Nucleus accumbens (tissue), 56 donors: ENCODE measurements around the gene IGFBP5.

Experiments used
- DNase-seq, 56 donors: peaks; one replicate each; lab custom pipeline; 2025; lab: John Stamatoyannopoulos, UW

Gene IGFBP5

DNA sequence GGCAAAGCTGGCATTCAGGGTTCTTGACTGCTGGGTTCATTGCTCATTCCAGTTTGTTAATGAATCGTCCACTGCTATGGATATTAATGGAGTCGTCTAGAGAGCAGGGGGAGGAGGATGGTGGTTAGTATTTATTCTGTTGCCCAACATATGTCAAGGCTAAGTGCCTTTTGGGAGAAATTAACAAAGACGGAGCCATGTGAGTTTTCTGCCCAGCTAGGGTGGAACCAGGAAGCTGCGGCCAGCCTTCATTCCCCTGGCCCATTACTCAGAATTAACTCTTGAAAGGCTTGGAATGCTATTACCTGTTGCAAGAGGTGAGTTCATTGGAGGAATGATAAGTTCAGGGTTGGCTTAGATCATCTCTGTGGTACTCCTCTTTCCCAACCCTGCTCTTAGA is 42.8 kb downstream of the IGFBP5 start:
- DNase-seq: no peak

DNA sequence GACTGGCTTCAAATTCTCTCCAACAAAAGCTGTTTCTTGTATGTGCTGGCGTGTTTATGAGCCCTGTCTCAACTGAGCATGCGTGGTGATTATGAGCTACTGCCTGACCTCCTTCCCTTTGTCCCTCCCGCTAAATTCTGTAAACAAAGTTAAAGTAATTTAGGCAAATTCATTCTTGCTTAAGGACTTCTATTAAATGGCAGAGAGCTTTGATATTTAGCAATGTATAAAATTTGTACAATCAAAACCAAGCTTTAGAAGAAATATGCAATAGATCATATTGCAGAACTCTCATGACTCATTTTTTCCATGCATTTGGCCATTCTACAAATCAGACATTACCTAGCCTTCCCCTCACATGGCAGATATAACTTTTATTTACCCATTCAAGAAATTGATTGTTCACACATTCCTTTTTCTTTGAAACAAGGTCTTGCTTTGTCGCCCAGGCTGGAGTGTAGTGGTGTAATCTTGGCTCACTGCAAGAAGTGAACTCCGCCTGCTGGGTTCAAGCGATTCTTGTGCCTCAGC is 43.9 kb downstream of the IGFBP5 start:
- DNase-seq: no peak

DNA sequence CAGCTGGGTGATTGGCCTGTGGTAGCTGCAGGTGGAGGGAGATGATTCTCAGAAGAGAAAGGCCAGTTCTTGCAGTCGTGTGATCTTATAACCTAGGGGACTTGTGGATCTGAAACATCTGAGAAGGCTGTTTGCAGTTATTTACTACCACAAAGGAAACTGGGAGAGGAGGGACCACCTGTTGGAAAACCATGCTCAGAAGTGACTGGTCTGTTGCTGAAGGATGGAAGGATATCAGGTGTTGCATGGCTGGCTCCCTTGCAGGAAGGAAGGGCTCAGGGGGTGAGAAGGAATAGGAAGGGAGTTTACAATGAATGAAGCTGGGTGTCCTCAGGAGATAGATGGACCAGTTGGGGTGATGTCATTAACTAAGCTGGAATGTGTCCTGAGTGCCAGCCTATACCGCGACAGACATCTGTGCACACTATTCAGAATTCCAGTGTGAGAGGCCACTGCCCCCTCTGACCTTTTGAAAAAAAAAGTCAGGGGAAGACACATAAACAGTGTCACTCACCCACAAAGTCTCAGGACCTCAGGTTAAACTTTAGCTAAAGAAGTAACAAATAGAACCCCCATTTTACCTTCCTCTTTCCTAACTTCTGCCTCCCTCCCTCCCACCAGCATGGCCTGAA is 44.6 kb downstream of the IGFBP5 start:
- no peak for DNase-seq

DNA sequence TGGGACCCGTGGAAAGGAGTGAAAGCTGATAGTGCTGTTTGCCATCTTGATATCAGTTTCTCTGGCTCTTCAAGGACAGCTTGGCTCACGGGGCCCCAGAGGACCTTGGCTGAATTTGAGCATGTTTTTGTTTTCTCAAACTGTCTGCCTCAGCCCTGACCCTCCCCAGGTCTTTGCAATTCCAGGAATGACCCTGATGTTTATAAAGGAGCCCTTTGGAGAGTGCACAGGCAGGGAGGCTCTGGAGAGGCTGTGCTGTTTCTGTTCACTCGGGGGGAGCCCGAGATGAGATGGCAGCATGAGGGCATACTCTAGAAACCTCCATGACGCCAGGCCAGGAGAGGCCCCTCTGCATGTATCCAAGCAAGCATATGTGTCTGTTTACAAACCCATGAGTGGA is 45.8 kb downstream of the IGFBP5 start:
- DNase-seq: no peak

DNA sequence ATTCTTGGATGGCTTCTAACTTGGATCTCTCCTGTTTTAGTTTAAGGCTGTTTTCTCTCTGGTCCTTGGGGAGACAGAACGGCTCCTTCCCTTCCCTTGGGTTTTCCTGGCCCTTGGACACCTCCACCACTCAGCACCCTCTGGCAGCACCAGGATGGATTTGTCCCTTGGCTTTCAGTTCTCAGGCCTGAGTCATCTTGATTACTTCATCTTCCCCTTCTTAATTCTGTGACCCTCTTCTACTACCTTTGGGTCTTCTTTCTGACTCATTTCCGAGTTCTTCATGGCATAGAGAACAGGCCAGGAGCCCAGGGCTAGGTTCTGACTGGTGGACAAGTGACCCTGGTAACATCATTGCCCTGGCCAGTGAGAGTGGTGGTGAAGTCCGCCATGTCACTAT is 47.2 kb downstream of the IGFBP5 start:
- no peak for DNase-seq

DNA sequence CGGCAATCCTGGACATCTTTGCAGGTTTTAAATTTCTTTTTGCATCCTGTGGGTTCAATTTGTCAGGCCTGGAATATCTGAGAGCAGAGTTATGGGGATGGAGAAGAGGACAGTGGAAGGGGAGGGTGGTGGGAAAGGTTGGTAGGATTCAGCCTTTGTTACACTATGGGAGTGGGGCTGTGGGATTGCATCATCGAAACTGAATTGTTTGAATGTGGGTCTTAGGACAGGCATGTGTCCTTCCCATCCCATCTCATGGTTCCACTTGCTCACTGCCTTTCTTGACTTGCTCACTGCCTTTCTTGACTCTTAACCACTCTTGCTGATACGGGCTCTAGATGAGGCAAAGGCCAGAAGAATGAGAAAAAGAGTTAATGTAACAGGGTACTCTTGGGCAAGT is 49.2 kb downstream of the IGFBP5 start:
- DNase-seq: no peak

DNA sequence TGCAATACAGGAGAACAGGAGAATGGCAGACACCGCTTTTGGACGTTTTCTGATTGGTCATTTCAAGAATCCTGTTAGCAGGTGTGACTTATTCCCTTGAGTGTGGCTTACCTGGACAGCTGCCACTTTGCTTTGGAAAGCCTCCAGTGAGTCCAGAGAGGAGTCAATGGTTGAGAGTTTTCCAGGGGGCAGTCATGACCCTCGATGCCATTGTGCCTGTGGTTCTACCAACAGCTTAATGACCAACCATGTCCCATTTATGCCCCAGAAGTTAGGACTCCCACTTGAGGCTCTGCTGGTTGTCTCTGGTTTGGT is 49.8 kb downstream of the IGFBP5 start:
- DNase-seq: no peak

DNA sequence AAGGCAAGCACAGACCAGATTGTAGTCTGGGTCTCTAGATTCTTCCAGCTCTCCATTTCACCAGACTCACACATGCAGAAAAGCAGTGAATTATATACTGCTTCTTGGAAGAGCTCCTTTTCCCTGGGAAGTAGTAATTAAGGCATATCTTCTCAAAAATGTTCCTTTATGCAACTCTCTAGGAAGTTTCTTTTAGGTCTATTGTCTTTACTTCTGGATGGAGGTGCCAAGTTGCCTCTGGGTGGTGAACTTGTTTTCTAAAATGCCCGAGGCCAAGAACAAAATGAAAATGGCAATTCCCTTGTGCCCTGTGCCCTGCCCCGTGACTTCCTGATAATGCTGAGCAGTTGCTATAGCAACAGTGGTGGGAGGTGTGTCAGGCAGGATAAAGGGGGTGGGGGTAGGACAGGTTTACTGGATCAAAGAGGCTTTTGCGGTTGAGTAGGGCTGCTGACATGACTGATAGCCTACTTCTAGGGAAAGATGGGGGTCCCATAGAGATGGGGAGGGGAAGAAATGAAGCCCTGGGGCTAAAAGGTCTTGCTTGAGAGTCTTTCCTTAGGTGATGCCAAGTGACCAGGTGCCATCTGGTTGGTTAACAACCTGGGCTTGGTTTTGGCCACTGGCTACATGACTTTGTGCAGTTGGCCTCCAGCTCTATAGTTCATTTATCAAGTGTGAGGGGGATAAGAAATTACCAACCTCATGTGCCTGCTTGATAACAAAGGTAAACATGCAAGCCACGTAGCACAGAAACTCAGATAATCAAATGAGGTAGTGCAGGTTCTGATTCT is 50.3 kb downstream of the IGFBP5 start:
- DNase-seq: peak in 10 of 56 donors; percentile 0 to 38 (median 18)

DNA sequence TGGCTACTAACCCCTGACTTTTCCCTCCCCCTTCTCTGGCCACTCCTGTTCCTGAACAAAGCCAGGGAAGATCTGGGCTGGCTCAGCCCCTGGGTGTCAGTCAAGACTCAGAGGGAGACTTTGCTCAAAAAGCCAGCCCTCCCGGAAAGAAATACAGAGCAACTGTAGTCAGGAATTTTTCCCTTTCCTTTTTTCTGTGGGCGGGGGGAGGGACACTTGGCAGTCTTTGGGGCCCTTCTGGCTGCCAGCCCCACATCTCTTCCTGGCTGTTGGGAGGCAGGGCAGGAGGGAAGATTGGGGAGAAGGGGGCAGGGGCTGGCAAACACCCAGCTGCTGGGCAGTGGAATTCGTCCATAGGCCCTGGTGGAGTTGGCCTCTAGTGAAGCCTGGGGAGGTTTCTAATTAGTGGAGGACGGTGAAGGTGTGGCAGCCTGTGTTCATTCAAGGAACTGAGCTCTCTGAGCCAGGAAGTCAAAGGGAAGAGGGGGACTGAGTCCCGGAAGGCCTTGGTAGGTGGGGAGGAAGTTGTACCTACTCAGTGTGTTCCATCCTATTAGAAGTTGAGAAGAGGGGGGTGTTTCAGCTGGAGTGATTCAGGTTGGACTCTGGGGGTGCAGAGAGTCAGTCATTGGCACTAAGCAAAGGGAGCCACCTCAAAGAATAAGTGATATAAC is 51.2 kb downstream of the IGFBP5 start:
- DNase-seq: no peak

DNA sequence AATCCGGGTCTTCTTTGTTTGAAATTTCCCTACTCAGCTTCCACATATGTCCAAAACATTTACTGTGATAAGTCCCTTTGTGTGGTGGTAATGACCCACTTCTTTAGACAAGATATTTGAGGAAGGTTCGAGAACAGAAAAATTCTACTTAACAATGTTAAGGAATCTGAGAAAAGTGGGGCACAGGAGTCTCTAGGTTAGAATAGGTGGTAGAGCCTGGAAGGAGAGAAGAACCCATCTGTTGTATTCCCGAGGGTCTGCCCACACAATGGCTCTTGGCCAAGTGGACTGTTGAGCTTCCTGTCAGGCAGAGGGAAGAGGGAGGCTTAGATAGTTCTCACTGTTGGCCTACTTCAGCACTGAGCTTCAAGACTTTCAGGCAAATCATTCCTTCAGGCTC is 57.9 kb downstream of the IGFBP5 start:
- no peak for DNase-seq

DNA sequence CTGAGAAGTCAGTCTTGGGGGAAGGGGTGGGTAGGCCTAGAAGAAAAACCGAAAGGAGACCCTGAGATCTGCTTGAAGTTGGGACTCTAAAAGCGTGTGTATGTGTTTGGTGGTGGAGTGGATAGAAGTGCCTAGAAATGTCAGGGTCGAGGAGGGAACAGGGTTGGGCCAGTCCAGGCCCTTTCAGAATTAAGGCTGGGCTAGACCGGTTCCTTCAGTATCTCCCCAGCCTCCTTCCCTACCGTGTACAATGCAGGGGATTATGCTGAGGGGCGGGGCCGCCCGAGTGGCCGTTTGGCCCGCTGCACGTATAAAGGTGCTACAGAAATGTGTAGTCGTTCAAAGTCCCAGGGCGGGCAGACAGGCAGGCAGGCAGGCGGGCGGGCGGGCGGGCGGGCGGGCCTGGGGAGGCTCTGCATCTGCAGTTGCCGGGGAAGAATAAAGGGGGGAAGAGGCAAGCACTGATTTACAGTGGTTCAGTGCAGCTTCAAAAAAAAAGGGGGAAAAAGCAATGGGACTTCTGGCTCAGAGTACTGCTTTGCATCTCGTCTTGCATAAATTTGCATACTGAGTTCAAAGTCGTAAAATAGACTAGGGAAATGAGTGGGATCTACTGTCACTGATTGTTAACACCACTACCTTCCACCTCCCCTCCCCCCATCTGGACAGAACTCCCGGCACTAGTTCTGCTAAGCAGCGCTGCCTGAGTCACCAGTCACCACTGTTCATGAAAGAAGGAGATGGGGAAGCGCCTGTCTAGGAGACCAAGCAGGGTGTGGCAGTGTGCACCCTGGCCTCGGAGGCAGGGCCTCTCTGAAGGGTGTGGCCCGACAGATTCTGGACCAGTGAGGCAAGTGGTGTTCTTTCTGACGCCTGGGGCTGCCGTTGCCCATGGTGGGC is 58.5 kb downstream of the IGFBP5 start:
- DNase-seq: no peak

DNA sequence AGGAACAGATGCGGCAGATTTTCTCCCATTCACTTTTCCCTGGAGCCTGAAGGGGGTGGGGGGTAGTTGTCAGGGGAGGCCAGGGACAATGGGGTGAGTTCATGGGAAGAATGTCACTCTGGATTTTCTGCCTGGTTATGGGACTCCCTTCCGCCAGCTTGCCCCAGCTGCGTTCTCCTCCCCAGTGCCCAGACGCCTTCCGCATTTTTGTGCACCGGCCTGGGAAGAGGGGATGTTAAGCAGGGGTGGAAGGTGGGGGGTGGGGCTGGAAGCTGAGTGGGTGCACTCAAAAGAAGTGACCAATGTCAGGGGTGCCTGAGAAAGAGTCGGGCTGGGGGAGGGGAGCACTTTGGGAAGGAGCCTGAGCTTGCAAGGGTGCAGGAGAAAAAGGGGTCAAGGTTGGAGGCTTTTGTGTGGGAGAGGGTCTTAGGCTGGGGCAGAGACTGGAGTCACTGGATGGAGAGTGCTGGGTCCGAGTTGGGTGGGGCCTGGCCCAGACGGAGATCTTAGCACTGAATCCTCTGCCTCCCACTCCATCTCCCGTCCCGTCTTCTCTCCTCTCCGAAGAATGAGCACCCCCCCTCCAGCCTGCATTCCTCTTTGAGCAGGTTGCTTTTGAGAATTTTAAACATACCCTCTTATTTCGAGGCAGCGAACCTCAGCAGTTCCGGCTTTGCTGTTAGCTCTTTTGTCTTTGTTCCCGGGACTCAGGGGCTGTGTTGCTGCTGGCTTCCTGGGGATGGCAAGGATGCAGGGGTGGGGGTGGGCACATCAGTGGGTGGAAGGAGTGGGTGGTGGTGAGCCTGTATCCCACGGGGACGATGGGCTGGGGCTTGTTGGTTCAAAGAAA is 59.4 kb downstream of the IGFBP5 start:
- no peak for DNase-seq

DNA sequence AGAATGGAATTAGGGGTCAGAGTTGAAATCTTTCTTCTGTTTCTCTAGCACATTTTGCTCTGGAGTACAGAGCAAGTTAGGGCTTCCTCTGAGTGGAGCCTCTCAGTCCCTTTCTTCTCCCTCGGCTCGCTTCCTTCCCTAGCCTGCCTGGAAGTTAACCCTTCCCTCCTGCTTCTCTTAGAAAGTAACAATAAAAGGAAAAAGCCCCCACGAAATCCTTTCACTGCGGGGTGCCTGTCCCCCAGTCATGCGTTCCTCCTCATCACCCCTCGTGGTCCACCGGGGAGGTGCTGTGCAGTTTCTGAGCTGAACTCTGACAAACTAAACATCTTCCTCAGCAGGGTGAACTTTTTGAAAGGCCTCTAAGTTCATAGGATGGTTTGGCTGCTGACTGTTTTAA is 60.2 kb downstream of the IGFBP5 start:
- no peak for DNase-seq

DNA sequence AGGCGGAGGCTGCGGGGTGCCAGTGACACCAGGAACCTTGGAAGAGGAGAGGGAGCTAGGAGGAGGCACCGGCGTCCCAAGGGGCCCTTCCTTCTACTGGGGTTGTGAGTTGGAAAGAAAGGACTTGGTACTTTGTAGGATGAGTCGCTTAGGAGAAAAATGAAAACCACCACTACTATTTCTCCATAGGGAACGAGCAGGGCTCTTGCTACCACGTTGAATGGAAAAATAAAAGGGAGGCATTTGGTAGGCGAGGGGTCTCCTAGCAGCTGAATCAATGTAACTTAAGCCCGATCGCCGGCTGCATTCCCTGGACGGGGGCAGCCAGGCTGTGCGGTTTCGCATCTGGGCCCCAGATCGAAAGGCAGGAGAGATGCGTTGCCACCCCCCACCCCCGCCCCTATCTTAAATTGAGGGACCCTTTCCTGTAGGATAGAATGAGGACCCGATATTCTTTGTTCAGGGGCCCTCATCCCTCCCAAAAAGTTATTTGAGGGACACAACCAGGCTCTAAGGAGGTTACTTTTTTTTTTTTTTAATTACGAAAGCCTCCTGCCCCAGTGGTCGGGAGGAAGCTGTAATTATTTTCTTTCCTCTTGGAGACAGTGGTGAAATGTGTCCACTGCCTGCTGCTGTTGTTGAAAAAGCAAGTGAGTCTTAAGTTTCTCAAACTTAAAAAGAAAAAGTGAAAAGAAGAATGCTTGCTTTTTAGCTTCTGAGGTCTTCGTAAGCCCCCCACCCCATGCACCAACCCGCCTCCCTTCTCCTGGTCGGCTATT is 60.8 kb downstream of the IGFBP5 start:
- no peak for DNase-seq

DNA sequence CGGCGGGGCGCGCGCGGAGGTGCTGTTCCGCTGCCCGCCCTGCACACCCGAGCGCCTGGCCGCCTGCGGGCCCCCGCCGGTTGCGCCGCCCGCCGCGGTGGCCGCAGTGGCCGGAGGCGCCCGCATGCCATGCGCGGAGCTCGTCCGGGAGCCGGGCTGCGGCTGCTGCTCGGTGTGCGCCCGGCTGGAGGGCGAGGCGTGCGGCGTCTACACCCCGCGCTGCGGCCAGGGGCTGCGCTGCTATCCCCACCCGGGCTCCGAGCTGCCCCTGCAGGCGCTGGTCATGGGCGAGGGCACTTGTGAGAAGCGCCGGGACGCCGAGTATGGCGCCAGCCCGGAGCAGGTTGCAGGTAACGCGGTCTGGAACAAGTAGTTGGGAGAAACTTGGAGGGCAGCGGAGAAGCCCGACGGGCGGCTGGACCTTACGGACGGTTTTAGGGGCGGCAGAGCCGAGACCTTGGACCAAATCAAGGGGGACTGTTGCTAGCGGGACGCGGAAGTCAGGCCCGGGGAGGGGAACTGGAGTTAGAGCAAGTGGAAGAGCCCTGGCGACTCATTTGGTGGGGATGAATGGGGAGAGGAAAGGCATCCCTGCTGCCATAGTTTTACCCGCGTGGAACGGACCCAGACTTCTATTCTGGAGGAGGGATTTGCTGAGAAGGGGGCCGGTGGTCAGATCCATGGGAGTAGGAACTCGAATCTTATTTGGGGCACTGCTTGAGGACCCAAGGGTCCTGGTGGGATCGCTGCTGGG is 61.6 kb downstream of the IGFBP5 start:
- no peak for DNase-seq

DNA sequence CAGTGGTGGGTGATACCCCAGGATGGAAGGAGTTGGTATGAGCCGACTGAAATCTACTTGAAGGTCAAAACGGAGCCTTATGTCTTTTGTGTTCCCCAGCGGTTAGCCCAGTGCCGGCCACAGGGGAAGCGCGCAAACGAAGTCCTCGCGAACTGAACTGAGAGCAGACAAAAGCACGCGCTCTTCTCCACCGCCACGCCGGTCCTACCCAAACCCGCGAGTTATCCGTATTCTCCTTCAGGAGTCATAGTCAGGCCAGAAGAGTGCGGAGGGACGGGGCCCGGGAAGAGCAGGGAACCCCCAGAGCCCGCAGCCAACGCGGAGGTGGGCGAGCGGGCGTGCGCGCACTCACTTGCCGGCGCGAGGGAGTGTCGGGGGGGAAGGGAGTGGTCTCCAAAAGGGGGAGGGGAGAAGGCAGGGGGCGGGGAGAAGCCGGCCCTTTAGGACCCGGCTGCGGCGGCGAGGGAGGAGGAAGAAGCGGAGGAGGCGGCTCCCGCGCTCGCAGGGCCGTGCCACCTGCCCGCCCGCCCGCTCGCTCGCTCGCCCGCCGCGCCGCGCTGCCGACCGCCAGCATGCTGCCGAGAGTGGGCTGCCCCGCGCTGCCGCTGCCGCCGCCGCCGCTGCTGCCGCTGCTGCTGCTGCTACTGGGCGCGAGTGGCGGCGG is 62.3 kb downstream of the IGFBP5 start, which contains the start of gene IGFBP2:
IGFBP2 (plus strand) TSS at position 469 of the 664 bp plus-strand sequence; CDS start at position 573, 104 bp downstream.
- peak in 2 of 56 donors; percentile 11 to 13 for DNase-seq

DNA sequence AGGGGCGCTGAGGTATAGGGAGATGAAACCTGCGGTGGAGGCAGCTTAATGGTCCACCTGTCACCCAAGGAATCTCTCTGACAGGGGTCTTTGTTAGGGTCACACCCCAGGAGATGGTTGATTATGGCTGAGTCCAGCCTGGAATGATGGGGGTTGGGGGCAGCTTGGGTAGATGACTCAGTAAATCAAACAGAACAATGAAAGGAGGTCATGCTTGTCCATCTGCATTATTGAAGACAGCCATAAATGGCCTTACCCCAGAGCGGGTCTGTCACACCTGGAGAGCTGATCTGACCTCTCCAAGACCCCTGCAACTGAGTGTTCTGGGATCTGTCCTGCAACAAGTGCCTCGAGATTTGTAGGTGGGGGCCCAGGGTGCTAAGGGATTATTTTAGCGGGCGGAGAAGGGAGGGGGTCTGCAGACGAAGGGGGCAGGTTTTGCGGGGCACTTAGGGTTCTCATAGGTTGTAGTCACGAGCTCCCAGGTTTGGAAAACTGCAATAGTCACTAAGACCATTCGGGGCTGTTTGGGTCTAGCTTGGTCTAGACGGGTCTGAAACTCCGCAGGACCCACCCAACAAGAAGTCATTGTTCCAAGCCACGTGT is 62.9 kb downstream of the IGFBP5 start:
- no peak for DNase-seq
